Fibroblast of lung (primary cell): ENCODE data around the gene IGFLR1.
"Not testable (repeated sequence)": the region's sequence is repeated elsewhere in the genome, so short reads cannot be mapped to it uniquely, and the experiment has no call there.

Experiments used
- EZH2 ChIP-seq: IDR thresholded peaks from 2 replicates; pipeline ENCODE4 v1.5.1; 2012; ENCODE audit warnings: low read length, control low read depth, mild to moderate bottlenecking; ENCODE audit errors: missing control alignments
- TF ChIP-seq, protein P1 (sequence below), 2 donors: IDR thresholded peaks in 1 of 2; conservative IDR thresholded peaks in 1 of 2; 1 replicate in 1 of 2; 2 replicates in 1 of 2; pipeline ENCODE4 v1.5.1; 2011 to 2012; ENCODE audit warnings: low read length in 2 of 2, control low read depth in 1 of 2, inconsistent platforms in 1 of 2, low read depth in 1 of 2, mild to moderate bottlenecking in 1 of 2

DNA sequence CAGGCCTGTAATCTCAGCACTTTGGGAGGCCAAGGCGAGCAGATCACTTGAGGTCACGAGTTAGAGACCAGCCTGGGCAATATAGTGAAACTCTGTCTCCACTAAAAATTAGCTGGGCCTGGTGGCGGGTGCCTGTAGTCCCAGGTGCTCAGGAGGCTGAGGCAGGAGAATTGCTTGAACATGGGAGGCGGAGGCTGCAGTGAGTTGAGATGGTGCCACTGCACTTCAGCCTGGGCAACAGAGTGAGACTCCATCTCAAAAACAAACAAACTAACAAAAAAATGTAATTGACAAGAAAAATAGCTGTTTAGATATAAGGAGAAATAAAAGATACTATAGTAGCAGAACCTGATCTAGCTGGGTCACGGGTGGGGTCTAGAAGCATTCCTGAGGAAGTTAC is 30.1 kb upstream of the IGFLR1 start:
- TF ChIP-seq, protein P1, sequence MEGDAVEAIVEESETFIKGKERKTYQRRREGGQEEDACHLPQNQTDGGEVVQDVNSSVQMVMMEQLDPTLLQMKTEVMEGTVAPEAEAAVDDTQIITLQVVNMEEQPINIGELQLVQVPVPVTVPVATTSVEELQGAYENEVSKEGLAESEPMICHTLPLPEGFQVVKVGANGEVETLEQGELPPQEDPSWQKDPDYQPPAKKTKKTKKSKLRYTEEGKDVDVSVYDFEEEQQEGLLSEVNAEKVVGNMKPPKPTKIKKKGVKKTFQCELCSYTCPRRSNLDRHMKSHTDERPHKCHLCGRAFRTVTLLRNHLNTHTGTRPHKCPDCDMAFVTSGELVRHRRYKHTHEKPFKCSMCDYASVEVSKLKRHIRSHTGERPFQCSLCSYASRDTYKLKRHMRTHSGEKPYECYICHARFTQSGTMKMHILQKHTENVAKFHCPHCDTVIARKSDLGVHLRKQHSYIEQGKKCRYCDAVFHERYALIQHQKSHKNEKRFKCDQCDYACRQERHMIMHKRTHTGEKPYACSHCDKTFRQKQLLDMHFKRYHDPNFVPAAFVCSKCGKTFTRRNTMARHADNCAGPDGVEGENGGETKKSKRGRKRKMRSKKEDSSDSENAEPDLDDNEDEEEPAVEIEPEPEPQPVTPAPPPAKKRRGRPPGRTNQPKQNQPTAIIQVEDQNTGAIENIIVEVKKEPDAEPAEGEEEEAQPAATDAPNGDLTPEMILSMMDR (conservative IDR thresholded peaks at IDR 0.05 in 1 of 2, IDR thresholded peaks at IDR 0.05 in 1 of 2; ENCODE audit: low read depth in 1 of 2, low read length in 2 of 2) = not testable (repeated sequence)
- TF ChIP-seq EZH2 = not testable (repeated sequence)
